ENCODE data around the gene UIMC1.

Gene UIMC1

DNA sequence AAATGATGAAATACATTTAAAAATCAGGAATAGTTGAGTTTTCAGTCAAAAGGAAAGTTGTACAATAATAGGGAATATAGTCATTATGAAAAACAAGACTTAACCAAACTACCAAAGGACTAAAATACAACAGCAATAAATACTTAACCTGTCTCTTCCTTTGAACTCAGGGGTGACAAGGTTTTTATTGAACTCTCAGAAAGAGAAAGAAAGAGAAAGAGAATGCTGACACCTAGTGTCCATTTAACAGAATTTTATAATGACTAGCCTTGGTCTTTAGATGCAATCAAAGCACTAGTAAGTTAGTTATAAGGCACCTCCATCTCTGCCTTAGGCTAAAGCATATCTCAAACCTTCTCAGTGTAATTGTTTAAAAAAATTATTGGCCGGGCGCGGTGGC is 47.5 kb downstream of the UIMC1 start:
- DNase-seq (ENCODE audit: insufficient read length, low spot score) (peak; percentile 9), FAIRE-seq (peak; percentile 91)

DNA sequence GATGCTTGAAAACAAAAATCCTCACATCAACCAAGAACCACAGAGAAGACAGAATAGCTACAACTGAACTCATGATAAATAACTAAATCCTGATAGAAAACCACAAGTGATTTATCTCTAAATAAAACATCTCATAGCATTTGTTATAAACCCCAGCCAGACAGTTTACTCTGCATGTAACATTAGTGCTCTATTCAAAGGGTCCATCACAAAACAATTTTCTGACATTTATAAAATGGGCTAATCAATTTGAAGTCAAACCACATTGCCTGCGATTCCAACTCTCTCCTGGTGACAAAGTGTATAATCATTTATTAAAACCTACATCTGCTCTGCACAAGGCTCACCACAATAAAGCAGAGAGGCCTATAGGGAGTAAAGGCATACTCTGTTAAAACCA is 49.8 kb downstream of the UIMC1 start:
- no peak for DNase-seq (ENCODE audit: insufficient read length, low spot score)
- no peak for FAIRE-seq

DNA sequence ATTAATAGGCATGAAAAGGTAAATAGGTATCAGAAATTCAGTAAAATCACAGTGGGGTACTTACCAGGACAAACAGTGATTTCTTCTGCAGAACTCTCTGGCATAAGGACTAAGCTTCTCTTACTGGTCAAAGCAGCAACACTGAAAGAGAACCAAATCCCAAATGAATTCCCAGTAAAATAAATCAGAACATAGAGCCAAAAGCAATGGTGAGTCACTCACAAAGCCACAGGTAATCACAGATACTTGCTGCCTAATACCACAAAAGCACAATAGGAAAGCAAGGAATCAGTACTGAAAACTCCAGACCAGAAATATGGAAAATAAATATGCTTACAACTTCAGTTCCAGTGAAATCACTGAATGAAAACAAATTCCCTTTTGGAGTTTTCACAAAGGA is 50.7 kb downstream of the UIMC1 start:
- DNase-seq (ENCODE audit: insufficient read length, low spot score), result no peak
- no peak for FAIRE-seq

DNA sequence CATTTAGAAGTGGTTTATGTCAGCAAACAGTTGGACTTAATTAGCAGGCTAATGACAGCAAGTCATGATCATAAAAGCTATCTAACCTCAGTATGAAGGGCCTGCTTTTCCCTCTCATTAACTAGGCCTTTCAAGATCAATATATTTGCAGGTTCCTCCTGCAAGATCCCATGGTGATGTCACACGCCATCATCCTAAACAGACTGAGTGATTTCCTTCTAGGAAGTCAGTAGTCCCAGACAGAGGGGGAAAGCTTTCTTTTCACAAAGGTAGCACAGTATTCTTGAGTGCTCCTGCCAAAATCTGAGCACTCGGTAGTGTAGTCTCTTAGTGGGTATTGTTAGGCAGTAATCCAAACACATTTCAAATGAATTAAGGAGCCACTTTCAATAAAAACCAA is 52.5 kb downstream of the UIMC1 start:
- FAIRE-seq, result no peak
- DNase-seq (ENCODE audit: insufficient read length, low spot score), result no peak

DNA sequence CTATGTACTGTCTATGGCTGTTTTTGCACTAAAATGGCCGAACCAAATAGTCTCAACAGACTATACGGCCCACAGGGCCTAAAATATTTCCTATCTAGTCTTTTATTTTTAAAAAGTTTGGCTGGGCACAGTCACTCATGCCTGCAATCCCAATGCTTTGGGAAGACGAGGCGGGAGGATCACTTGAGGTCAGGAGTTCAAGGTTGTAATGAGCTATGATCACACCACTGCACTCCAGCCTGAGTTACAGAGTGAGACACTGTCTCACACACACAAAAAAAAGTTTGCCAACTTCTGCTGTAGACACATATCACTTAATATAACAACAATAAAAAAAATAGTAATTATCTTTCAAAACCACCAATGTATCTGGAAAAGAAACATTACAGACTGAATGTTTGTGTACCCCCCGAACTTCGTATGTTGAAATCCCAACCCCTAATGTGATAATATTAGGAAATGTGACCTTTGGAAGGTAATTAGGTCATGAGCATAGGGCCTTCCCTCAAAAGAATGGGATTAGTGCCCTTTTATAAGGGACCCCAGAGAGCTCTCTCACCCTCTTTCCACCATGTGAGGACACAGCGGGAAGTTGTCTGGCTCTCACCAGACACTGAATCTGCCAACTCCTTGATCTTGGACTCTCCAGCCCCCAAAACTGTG is 53.9 kb downstream of the UIMC1 start:
- FAIRE-seq, result no peak

DNA sequence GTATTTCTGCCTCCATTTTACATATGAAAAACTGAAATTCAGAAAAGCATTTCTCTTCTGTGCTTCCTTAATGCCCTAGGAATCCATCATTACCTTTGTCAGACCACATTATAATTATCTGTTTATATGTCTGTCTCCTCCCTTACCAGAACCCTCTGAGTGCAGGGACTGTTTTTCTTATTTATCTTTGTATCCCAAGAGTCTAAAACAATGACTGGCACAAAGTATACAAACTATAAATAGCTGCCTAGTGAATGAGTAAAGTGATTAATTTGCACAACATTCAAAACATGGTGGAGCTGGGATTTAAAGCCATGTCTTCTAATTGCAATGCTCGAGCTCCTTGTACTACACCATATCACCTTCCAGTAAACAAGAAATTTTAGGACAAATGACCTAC is 58.1 kb downstream of the UIMC1 start:
- DNase-seq (ENCODE audit: insufficient read length, low spot score), result no peak
- no peak for FAIRE-seq

More for the DNA sequence above, 53.9 kb downstream of the UIMC1 start:
- DNase-seq (ENCODE audit: insufficient read length, low spot score), result no peak

DNA sequence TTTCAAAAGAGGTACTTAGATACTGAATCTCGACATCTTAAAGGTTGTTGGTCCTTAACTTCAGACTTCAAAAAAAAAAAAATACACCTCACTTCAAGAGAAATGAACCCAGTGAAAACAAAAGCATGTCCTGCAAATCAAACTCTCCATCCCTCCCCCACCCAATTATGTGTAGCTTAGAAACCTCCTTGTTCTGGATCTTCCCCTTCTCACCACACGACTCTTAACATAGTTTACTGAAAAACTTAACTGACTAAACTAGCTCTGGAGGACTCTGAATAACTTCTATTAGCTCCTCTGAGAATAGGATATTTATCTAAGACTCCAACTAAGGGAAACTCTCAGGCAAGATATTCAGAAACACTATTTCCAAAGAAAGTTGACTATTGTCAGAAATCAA is 58.7 kb downstream of the UIMC1 start:
- DNase-seq (ENCODE audit: insufficient read length, low spot score) (no peak), FAIRE-seq (no peak)

DNA sequence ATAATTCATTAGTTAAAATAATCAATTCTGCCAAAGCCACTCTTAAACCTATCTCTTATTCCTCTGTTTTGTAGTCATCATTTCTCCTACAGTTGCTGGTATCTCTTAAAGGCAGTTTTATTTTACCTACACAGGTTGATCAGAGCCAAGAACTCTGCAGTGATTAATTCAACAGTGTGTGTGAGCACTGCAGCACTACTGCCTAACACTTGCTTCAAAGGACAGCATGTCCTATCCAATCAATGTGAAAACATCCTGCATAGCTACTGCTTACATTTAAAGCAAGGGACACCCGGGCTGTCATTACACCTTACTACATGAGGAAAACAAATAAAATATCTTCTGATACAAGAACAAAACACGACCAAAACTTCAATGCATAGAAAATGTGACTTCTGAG is 62.3 kb downstream of the UIMC1 start:
- DNase-seq (ENCODE audit: insufficient read length, low spot score) (no peak), FAIRE-seq (peak; percentile 28)

DNA sequence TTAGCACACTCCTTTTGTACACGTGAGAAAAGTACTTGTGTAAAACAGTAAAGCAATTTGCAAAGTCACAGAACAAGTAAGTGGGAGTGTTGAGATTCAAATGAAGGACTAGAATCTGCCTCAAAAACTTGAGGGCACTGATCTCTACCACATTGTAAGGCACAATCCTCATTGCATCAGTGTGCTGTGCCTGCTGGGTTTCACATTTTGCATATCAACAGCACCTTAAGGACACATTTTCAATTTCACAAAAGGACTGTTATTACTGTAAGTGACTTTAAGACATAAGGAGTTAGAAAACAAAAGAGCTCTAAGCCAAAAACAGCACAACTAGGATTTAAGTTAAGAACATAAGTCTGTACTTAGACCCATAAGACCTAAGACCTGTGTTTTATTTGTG is 62.8 kb downstream of the UIMC1 start:
- DNase-seq (ENCODE audit: insufficient read length, low spot score), result no peak

DNA sequence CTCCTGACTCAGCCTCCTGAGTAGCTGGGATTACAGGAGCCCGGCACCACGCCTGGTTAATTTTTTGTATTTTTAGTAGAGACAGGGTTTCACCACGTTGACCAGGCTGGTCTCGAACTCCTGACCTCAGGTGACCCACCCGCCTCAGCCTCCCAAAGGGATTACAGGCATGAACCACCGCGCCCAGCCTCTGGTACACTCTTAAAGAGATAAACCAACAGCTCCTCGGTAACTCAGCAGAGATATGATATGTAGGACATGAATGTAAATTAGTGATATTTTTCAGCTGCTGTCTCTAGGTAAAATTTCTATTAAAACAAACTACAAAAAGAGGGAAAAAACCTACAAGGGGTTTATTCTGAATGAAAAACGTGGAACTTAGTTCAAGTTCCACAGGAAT is 64.6 kb downstream of the UIMC1 start:
- no peak for FAIRE-seq
- DNase-seq (ENCODE audit: insufficient read length, low spot score), result no peak

More for the DNA sequence above, 62.8 kb downstream of the UIMC1 start:
- peak; percentile 60 for FAIRE-seq

DNA sequence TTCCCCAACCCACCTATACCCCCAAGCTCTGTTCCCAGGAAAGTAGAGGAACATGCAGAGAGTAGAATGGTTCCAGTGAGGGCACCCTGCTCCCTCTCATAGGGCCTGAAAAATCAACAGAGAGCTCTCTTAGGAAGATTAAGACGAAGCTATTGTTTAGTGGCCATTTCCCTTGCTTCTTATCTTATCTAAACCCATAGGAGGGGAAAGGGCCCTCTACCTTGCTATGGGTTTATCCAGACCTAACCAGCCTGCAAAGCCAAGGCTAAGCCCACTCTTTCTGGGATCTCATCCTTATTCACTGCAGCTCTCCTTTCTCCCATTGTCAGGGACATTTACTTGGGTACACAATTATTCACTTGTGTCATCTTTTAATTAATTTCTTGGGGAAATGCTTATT is 68.1 kb downstream of the UIMC1 start:
- DNase-seq (ENCODE audit: insufficient read length, low spot score), result no peak
- FAIRE-seq, result no peak

DNA sequence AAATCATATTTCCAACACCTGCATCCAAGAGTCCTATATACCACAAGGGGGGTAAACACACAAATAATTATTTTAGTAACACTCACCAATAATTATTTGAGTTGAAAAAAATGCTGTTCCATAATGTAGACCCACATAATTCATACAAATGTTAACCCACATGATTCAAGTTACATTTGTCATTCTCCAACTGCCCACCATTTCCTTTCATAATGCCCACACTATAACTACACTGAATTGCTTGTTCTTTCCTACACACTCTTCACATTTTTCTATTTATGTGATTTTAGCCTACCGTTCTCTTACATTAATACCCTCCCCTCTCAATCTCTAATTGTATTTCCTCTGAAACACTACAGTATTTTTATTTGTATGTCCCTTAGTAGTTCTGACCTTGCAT is 71.6 kb downstream of the UIMC1 start:
- no peak for DNase-seq (ENCODE audit: insufficient read length, low spot score)
- no peak for FAIRE-seq

DNA sequence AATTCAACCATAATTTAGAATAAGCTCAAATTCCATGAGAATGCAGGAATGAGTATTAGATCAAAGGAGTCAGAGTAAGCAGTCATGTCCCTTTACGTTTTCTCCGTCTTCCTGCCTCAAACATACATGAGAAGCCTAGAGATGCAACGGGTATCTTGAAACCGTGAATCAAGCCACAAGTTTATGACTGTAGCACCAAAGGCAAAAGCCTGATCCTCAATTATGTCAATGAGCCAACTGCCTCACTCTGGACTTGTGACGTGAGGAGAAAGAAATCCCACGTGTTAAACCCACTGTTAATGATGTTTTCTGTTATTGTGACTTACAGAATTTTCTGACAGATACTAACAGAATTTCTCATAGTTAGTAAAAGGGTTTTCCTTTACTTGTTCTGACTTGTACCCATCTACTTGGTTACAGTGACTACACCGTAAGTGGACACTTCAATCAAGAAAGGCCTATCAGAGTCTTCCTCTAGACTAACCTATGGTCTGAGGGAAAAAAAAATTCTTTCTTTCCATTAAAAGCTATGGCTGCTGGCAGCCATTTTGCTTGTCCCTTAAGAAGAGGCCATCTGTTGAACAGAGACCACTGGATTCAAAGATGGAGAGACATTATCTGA is 72.2 kb downstream of the UIMC1 start:
- FAIRE-seq (peak; percentile 59), DNase-seq (ENCODE audit: insufficient read length, low spot score) (no peak)

DNA sequence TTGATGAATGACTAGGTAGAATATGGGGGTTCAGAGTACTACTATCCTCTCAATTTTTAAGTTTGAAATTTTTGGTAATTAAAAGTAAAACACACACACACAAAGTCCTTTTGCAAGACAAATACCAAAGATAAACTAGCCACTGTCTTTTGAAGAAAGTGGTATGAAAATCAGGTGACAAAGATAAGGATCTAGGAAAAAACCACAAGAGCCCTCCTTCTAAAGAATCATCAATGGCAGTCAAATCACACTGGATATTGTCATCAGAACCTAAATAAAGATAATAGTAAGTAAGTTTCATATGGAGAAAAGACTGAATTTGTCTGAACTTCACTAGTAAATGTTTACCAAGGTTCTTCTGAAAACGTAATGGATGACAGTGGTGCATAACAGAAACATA is 76.9 kb downstream of the UIMC1 start:
- DNase-seq (ENCODE audit: insufficient read length, low spot score) (no peak), FAIRE-seq (peak; percentile 54)

DNA sequence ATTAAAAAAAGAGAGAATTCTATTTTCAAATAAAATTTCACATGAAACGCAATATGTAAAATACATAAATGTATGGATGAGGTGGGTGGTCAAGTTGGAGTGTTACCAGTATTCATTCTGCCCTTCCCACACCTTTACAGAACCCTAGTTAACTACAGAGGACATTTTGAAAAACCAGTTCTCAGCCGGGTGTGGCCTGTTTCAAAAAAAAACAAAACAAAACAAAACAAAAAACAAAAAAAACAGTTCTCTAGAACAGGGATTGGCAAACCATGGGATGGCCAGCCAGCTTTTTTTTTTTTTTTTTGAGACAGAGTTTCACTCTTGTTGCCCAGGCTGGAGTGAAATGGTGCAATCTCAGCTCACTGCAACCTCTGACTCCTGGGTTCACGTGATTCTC is 79.0 kb downstream of the UIMC1 start:
- no peak for FAIRE-seq
- no peak for DNase-seq (ENCODE audit: insufficient read length, low spot score)

DNA sequence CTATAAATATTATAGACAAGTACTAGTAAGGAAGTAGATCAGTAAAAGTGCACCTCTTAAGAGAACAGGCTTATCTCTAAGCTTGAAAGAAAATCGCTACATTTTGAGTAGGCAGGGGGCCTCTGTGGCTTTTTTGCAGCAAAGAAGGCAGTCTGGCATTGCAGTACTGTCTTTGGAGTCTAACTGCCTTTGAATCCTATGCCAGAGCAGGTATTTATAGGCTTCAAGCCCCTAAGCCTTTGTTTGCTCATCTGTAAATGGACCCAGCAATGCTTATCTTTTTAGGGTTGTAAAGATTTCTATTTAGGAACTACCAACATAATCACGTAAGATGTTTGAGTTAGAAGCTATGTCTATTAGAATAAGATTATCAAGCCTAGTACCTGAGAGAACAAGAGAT is 83.8 kb downstream of the UIMC1 start:
- FAIRE-seq (no peak), DNase-seq (ENCODE audit: insufficient read length, low spot score) (no peak)

DNA sequence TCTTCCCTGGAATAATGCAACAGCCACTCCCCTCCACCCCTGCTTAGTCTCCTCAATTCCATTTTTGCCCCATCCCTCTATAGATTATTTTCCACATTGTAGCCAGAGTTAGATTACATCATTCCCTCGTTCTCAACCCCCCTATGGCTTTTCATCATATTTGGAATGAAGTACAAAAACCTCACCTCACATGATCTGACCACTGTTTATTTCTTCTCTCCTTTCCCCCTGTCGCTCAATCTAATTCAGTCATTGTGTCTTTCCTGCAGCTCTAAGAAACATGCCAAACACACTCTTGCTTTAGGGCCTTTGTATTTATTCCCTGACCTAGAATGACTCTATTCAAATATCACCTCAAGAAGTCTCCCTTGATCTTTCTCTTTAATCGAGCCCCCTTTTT is 84.9 kb downstream of the UIMC1 start:
- DNase-seq (ENCODE audit: insufficient read length, low spot score), result no peak
- FAIRE-seq, result no peak

DNA sequence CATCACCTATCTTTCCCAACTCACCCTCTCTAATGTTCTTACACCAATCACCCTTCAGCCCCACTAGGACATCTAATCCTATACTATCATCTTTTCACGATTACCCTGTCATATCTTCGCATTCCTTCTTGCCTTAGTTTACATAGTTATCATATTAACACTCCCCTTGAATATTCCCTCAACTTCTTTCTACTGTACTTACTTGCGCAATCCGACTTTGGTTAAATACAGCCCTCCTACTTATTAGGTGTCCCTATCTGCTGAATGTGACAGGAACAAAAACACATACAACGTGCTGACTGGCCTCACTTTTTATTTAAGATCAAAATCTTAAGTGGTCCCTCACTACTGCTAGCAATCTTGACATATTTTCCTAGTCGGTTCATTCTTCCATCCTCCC is 88.0 kb downstream of the UIMC1 start:
- DNase-seq (ENCODE audit: insufficient read length, low spot score) (no peak), FAIRE-seq (no peak)

DNA sequence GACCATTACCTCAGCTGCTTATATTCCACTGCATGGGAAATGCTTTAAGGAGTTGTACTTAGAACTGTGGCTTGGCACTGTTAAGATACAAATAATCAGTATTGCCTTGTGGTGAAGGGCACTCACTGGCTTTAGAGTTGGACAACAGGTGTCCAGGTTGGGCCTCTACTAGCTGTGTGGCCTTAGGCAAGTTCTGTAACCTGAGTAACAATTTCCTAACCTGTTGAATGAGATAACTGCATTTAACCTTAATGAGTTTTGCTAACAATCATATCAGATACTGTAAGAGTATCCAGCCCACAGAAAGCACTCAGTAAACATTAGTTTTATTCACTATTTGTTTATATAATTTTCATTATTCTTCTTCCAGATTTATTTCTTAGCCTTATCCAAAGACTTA is 90.2 kb downstream of the UIMC1 start:
- DNase-seq (ENCODE audit: insufficient read length, low spot score) (no peak), FAIRE-seq (no peak)

DNA sequence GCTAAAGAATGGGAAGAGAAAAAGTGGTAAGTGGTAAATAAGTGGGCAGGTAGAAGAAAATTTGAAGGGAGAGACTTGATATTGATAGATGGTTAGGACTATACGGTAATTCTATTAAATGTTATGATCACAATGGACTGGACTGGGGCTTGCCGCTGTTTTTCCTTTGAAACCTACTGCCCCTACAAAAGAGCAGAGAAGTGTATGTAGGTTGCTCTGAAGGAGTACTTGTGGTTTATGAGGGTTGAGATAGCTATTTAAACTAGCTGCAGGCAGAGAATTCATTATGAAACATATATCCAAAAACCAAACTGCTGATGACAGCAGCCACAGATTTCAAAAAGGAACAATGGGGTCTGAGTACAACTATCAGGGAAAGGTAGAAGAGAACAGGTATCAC is 90.7 kb downstream of the UIMC1 start:
- no peak for DNase-seq (ENCODE audit: insufficient read length, low spot score)
- no peak for FAIRE-seq

DNA sequence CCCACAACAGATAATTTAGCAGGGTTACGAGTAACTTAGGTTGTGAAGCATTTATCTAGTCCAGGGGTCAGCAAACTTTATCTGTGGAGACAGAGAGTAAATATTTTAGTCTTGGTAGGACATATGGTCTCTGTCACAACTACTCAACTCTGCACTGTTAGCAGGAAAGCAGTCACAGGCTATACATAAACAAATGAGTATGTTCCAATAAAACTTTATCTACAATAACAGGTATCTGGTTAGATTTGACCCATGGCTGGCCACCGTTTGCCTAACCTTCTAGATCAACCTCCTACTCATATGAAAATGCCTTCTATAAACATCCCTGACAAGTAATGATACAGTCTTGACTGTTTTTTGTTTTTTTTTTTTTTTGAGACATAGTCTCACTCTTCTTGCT is 94.5 kb downstream of the UIMC1 start:
- FAIRE-seq (no peak), DNase-seq (ENCODE audit: insufficient read length, low spot score) (no peak)

DNA sequence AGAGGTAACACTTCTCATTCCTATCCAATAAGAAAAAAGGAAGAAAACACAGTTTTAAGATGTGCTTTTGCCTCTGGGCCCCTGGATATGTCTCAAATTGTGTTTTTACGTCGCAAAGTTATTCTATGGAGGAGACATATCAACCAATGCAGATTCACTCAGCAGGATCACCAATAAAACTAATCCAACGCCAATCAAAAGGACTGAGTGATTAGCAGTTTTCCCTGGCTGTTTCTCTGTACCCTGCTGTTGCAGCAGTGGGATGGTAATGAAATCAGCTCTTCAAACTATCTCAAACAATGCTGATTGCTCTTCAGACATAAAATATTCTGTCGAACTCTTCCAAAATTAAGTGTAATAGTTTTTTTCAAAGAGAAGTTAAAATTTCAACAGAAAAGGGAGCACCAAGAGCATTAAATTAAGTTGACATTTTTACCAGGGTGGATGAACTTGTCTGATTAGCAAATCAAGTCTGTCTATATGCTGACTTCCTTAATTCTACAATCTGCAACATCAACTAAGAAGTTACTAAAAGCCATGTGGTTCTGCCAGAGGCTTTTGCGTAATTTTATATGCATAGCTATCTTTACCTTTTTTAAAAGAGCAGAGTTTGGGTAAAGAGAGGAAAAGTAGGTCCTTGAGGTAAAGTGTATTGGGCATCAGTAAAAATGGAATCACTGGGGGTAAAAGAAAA is 97.8 kb downstream of the UIMC1 start:
- no peak for FAIRE-seq
- DNase-seq (ENCODE audit: insufficient read length, low spot score), result no peak
